ENCODE results near the gene COL1A1. TPM values are rescaled to one million over a fixed set of nuclear protein-coding genes. Genes with fewer than 3 reads are reported as not detected.
A peak's percentile ranks its signal among the peaks of the same experiment; 100 is the strongest.

COL1A1 gene
- total and polyA plus RNA-seq, 5 donors from 2014 or later, result 26.2 TPM; not detected in 4

DNA sequence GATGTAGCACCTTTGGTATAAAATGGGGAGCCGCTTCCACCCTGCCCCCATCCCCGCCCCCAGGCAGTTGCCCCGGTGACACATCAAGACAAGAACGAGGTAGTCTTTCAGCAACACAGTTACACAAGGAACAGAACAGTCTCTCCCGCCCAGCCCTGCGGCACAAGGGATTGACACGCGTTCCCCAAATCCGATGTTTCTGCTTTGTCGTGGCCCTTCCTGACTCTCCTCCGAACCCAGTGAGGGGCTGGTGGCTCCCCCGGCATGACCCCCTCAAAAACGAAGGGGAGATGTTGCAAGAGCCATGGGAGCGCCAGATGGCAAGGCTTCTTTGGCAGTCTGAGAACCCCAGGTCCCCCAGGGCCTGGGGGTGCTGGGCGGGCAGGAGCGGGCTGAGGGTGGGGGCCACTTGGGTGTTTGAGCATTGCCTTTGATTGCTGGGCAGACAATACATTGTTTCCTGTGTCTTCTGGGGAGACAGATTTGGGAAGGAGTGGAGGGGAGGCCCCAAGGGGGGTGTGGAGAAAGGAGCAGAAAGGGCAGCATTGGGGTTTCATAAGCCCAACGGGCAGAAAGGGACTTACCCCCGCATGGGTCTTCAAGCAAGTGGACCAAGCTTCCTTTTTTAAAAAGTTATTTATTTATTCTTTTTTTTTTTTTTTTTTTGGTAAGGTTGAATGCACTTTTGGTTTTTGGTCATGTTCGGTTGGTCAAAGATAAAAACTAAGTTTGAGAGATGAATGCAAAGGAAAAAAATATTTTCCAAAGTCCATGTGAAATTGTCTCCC lies 16.6 kb downstream of the COL1A1 start:
- H3K27me3 ChIP-seq (ENCODE audit: control insufficient read depth, insufficient read depth, low read length), result no peaks in the 10 kb centered on the region
- H3K27ac Mint-ChIP-seq, result no peak overlapping the region
- H3K36me3 Mint-ChIP-seq, result no peaks in the 10 kb centered on the region
- ATAC-seq (ENCODE audit: low read depth in 2 of 2) (no peak), DNase-seq (no peak)
- peaks cover 8% of the 10 kb centered on the region for H3K27me3 Mint-ChIP-seq
- H3K27ac ChIP-seq (ENCODE audit: insufficient read depth, low read length, poor library complexity, severe bottlenecking), result no peak overlapping the region
- H3K4me3 Mint-ChIP-seq, result no peak overlapping the region
- no peak overlapping the region for H3K4me3 ChIP-seq (ENCODE audit: low read depth, low read length)
- H3K9me3 Mint-ChIP-seq, result no peaks in the 10 kb centered on the region
- H3K9me3 ChIP-seq (ENCODE audit: control insufficient read depth in 2 of 2, low read length in 2 of 2), result no peaks in the 10 kb centered on the region
- H3K36me3 ChIP-seq (ENCODE audit: control insufficient read depth, insufficient read depth, low read length), result no peaks in the 10 kb centered on the region
- H3K4me1 Mint-ChIP-seq, result peaks cover 0 to 10% (median 7%) of the 10 kb centered on the region in 4 donors
- H3K4me1 ChIP-seq (ENCODE audit: control insufficient read depth, insufficient read depth, low read length, poor library complexity, severe bottlenecking), result no peaks in the 10 kb centered on the region

DNA sequence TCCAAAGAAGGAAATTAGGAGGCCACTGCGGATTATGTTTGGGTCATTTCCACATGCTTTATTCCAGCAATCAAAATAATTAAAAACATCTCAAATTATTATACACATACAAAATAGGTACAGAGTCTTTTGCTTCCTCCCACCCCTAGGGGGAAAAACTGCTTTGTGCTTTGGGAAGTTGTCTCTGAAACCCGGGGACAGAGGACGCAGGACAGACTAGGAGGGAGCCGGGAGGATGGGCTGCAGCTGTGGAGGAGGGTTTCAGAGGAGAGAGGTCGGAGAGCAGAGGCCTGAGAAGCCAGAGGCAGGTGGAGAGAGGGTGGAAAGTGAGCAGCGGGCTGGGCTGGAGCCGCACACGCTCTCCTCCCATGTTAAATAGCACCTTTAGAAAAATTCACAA lies 17.4 kb downstream of the COL1A1 start:
- no peak overlapping the region for H3K4me3 ChIP-seq (ENCODE audit: low read depth, low read length)

DNA sequence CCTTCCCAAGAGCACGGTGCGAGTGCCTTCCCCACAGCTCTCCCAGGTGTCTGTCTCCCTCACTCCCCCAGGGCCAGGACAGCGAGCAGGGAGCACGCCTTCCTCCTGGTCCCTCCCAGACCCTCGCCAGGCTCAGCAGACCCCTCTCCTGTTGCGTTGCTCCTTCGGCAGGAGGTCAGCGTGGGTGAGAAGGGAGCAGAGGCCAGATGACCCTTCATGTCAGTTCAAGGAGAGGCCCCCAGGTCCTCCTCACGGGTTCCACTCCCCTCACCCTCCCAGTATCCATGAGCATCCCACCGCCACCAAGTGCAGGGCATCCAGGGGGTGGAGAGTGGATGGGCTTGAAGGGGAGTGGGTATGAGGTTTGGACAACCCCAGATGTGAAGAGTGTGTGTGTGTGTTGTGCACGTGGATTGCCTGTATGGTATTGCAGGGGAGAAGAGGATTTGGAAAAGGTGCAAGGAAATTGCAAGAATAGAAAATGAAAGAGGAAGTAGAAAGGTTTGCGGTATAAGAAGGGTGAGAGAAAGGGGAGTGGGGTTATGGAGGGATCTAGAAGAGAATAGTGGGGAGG lies 17.9 kb downstream of the COL1A1 start:
- Histone ChIP-seq H3K27ac (ENCODE audit: insufficient read depth, low read length, poor library complexity, severe bottlenecking) (no peak overlapping the region), H3K27me3 (ENCODE audit: control insufficient read depth, insufficient read depth, low read length) (no peaks in the 10 kb centered on the region), H3K36me3 (ENCODE audit: control insufficient read depth, insufficient read depth, low read length) (no peaks in the 10 kb centered on the region), H3K4me1 (ENCODE audit: control insufficient read depth, insufficient read depth, low read length, poor library complexity, severe bottlenecking) (no peaks in the 10 kb centered on the region), H3K4me3 (ENCODE audit: low read depth, low read length) (no peak overlapping the region), H3K9me3 (ENCODE audit: control insufficient read depth in 2 of 2, low read length in 2 of 2) (no peaks in the 10 kb centered on the region)
- no peak for DNase-seq
- Mint-ChIP-seq H3K27ac (peak overlapping the region in 1 of 3 donors; percentile 67), H3K27me3 (peaks cover 13% of the 10 kb centered on the region), H3K9me3 (no peaks in the 10 kb centered on the region), H3K4me3 (peak overlapping the region in 3 of 4 donors; percentile 57 to 74 (median 71)), H3K36me3 (no peaks in the 10 kb centered on the region), H3K4me1 (peaks cover 0 to 12% (median 8%) of the 10 kb centered on the region in 4 donors)
- ATAC-seq (ENCODE audit: low read depth in 2 of 2), result no peak

More for the DNA sequence above, 17.4 kb downstream of the COL1A1 start:
- ATAC-seq (ENCODE audit: low read depth in 2 of 2), result no peak
- no peak for DNase-seq
- Mint-ChIP-seq H3K27me3 (peaks cover 10% of the 10 kb centered on the region), H3K36me3 (no peaks in the 10 kb centered on the region), H3K27ac (peak overlapping the region in 2 of 3 donors; percentile 3 to 67), H3K4me1 (peaks cover 0 to 10% (median 7%) of the 10 kb centered on the region in 4 donors), H3K9me3 (no peaks in the 10 kb centered on the region), H3K4me3 (peak overlapping the region in 3 of 4 donors; percentile 57 to 74 (median 71))
- no peaks in the 10 kb centered on the region for H3K4me1 ChIP-seq (ENCODE audit: control insufficient read depth, insufficient read depth, low read length, poor library complexity, severe bottlenecking)
- no peaks in the 10 kb centered on the region for H3K9me3 ChIP-seq (ENCODE audit: control insufficient read depth in 2 of 2, low read length in 2 of 2)
- H3K27me3 ChIP-seq (ENCODE audit: control insufficient read depth, insufficient read depth, low read length), result no peaks in the 10 kb centered on the region
- H3K36me3 ChIP-seq (ENCODE audit: control insufficient read depth, insufficient read depth, low read length), result no peaks in the 10 kb centered on the region
- H3K27ac ChIP-seq (ENCODE audit: insufficient read depth, low read length, poor library complexity, severe bottlenecking), result no peak overlapping the region

DNA sequence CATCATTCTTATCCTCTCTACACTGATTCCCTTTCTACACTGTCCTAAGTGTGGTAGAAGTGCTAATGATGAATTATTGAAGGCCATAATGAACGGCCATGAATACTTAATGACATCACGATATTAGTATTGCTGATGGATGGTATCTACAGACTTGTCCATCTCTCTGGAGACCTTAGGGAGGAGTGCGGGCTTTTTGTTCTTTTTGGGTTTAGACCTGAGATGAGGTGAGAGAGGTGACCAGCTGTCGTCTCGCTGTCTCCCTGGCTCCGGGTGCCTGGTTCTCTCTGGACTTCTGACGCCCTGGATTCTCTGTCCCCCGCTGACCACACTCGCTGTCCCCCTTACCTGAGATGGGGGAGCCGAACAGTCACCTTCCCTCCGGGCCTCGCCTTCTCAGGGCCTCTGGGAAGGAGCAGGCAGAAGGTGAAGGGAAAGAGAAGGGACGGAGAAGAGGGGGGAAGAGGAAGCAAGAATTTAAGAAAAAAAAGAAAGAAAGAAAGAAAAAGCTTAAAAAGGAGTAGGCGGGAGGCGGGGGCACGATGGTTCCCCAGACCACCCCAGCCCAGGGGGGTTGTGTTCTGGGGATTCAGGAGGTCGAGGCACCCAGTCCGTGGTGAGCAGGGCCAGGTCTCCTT lies 18.5 kb downstream of the COL1A1 start:
- Histone ChIP-seq H3K9me3 (ENCODE audit: control insufficient read depth in 2 of 2, low read length in 2 of 2) (no peaks in the 10 kb centered on the region), H3K36me3 (ENCODE audit: control insufficient read depth, insufficient read depth, low read length) (no peaks in the 10 kb centered on the region), H3K4me1 (ENCODE audit: control insufficient read depth, insufficient read depth, low read length, poor library complexity, severe bottlenecking) (no peaks in the 10 kb centered on the region), H3K4me3 (ENCODE audit: low read depth, low read length) (no peak overlapping the region), H3K27ac (ENCODE audit: insufficient read depth, low read length, poor library complexity, severe bottlenecking) (no peak overlapping the region), H3K27me3 (ENCODE audit: control insufficient read depth, insufficient read depth, low read length) (no peaks in the 10 kb centered on the region)
- DNase-seq, result no peak
- no peak for ATAC-seq (ENCODE audit: low read depth in 2 of 2)
- Mint-ChIP-seq H3K27me3 (peaks cover 18% of the 10 kb centered on the region), H3K4me1 (peaks cover 0 to 18% (median 13%) of the 10 kb centered on the region in 4 donors), H3K4me3 (peak overlapping the region in 1 of 4 donors; percentile 24), H3K9me3 (no peaks in the 10 kb centered on the region), H3K36me3 (no peaks in the 10 kb centered on the region), H3K27ac (no peak overlapping the region)

GRCh38 chr17:50181591-50182560 lies 19.6 kb downstream of the COL1A1 start:
- Mint-ChIP-seq H3K9me3 (no peaks in the 10 kb centered on the region), H3K36me3 (no peaks in the 10 kb centered on the region), H3K4me3 (no peak overlapping the region), H3K4me1 (peaks cover 0 to 21% (median 13%) of the 10 kb centered on the region in 4 donors), H3K27ac (no peak overlapping the region), H3K27me3 (peaks cover 18% of the 10 kb centered on the region)
- ATAC-seq (ENCODE audit: low read depth in 2 of 2), result no peak
- Histone ChIP-seq H3K9me3 (ENCODE audit: control insufficient read depth in 2 of 2, low read length in 2 of 2) (no peaks in the 10 kb centered on the region), H3K27me3 (ENCODE audit: control insufficient read depth, insufficient read depth, low read length) (no peaks in the 10 kb centered on the region), H3K36me3 (ENCODE audit: control insufficient read depth, insufficient read depth, low read length) (no peaks in the 10 kb centered on the region), H3K27ac (ENCODE audit: insufficient read depth, low read length, poor library complexity, severe bottlenecking) (no peak overlapping the region), H3K4me1 (ENCODE audit: control insufficient read depth, insufficient read depth, low read length, poor library complexity, severe bottlenecking) (no peaks in the 10 kb centered on the region), H3K4me3 (ENCODE audit: low read depth, low read length) (no peak overlapping the region)
- no peak for DNase-seq

GRCh38 chr17:50181144-50181543 lies 20.3 kb downstream of the COL1A1 start:
- H3K36me3 Mint-ChIP-seq, result no peaks in the 10 kb centered on the region
- H3K4me3 Mint-ChIP-seq, result no peak overlapping the region
- Histone ChIP-seq H3K36me3 (ENCODE audit: control insufficient read depth, insufficient read depth, low read length) (no peaks in the 10 kb centered on the region), H3K27me3 (ENCODE audit: control insufficient read depth, insufficient read depth, low read length) (no peaks in the 10 kb centered on the region), H3K4me1 (ENCODE audit: control insufficient read depth, insufficient read depth, low read length, poor library complexity, severe bottlenecking) (no peaks in the 10 kb centered on the region), H3K27ac (ENCODE audit: insufficient read depth, low read length, poor library complexity, severe bottlenecking) (no peak overlapping the region), H3K4me3 (ENCODE audit: low read depth, low read length) (no peak overlapping the region), H3K9me3 (ENCODE audit: control insufficient read depth in 2 of 2, low read length in 2 of 2) (no peaks in the 10 kb centered on the region)
- no peaks in the 10 kb centered on the region for H3K9me3 Mint-ChIP-seq
- peaks cover 0 to 21% (median 13%) of the 10 kb centered on the region in 4 donors for H3K4me1 Mint-ChIP-seq
- no peak overlapping the region for H3K27ac Mint-ChIP-seq
- H3K27me3 Mint-ChIP-seq, result peaks cover 18% of the 10 kb centered on the region
- DNase-seq, result no peak
- ATAC-seq (ENCODE audit: low read depth in 2 of 2), result no peak

DNA sequence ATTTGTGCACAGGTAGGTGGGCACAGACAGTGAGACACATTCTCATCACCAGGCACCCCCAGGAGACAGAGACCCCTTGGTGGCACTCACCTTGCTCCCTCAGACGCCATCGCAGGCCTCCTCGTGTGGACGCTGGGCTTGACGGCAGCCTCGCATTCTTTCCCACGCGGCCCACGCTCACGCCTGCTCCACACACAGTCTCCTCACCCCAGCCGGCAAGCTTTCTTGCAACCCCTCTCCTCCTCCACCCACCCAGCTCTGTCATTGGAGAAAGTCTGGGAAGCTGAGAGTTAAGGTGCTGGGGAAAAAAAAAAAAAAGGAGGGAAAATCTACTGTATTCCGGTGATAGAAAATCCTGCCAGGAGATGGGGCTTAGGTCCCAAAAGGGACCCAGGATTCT lies 20.8 kb downstream of the COL1A1 start:
- DNase-seq (no peak), ATAC-seq (ENCODE audit: low read depth in 2 of 2) (no peak)
- Histone ChIP-seq H3K9me3 (ENCODE audit: control insufficient read depth in 2 of 2, low read length in 2 of 2) (no peaks in the 10 kb centered on the region), H3K36me3 (ENCODE audit: control insufficient read depth, insufficient read depth, low read length) (no peaks in the 10 kb centered on the region), H3K27ac (ENCODE audit: insufficient read depth, low read length, poor library complexity, severe bottlenecking) (no peak overlapping the region), H3K4me1 (ENCODE audit: control insufficient read depth, insufficient read depth, low read length, poor library complexity, severe bottlenecking) (no peaks in the 10 kb centered on the region), H3K4me3 (ENCODE audit: low read depth, low read length) (no peak overlapping the region), H3K27me3 (ENCODE audit: control insufficient read depth, insufficient read depth, low read length) (no peaks in the 10 kb centered on the region)
- no peaks in the 10 kb centered on the region for H3K36me3 Mint-ChIP-seq
- no peak overlapping the region for H3K27ac Mint-ChIP-seq
- H3K4me3 Mint-ChIP-seq, result no peak overlapping the region
- no peaks in the 10 kb centered on the region for H3K9me3 Mint-ChIP-seq
- H3K4me1 Mint-ChIP-seq, result peaks cover 0 to 21% (median 13%) of the 10 kb centered on the region in 4 donors
- peaks cover 18% of the 10 kb centered on the region for H3K27me3 Mint-ChIP-seq
